Kidney glomerular epithelial cell (primary cell): ENCODE results near the gene MYH7.
"Not testable (repeated sequence)": the region's sequence is repeated elsewhere in the genome, so short reads cannot be mapped to it uniquely, and the experiment has no call there.

ENCODE experiments used
- DNase-seq: peaks from one replicate; lab custom pipeline; 2025; lab: John Stamatoyannopoulos, UW

Gene MYH7

DNA sequence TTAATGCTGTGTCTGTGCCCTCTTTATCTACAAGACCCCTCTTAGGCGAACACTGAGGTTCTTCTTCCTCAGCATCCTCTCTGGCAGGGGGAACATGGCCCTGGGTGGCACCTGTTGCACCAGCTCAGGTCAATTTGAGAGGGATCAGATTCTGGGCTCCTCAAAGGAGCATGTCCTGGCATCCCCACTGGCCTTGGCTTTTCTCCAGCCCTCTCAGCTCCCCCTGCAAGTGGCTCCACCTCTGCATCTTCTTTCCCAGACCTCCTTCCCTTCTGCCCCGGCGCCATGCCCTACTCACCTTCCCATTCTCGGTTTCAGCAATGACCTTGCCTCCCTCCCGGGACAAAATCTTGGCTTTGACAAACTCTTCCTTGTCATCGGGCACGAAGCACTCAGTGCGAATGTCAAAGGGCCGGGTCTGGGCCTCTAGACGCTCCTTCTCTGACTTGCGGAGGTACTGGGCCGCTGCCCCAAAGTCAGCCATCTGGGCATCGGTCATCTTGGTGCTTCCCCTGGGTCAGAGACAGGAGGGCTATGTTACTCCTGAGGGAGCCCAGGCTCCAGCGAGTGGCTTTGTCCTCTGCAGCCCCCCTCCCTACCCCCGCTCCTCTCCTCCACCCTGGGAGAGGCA lies 28.6 kb downstream of the MYH7 start:
- no peak for DNase-seq

DNA sequence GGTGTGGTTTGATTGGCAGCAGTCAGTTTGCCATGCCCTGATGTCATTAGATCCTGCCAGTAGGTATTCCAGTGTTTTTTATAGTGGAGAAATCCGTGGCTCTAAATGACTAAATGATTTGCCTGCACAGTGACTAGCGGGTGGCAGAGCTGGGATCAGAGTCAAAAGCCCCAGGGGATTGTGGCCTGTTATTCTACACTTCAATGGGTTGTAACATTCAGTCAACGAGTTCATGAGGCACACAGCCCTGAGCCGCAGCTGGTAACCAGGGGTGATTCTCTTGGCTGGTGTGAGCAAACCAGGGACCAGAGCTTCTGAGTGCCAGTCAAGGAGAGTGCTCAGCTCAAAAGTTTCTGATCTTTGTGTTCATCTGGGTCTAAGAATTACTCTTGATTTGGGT lies 29.2 kb downstream of the MYH7 start:
- DNase-seq, result no peak

DNA sequence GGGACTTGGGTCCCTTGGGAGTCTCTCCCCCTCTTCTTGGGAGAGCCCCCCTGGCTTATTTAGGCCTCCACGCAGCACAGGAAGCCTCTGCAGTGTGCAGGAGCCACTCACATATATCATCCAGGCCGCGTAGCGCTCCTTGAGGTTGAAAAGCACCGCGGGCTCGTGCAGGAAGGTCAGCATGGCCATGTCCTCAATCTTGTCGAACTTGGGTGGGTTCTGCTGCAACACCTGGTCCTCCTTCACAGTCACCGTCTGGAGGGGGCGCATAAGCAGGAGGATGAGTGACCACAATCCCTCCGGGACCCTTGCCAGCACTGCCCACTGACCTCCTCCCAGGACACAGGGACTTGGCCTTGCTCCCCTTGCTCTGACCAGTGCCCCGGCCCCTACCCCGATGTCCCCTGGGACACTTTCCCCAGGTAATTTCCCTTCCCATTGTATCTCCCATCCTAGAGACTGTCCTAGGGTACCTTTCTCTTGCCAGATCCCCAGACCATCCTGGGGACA lies 29.9 kb downstream of the MYH7 start:
- DNase-seq, result no peak

DNA sequence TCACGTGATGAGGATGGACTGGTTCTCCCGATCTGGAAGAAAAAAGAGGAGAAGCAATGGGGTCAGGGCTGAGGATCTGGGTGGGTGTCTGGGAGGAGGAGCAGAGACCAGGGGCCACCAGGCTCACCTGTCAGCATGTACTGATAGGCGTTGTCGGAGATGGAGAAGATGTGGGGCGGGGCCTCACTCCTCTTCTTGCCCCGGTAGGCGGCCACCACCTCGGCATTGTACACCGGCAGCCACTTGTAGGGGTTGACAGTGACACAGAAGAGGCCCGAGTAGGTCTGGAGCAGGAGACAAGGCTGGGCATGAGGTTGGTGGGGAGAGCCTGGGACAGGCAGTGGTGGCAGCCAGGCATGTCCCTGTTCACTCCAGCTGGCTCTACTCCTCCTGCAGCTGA lies 30.4 kb downstream of the MYH7 start:
- no peak for DNase-seq

DNA sequence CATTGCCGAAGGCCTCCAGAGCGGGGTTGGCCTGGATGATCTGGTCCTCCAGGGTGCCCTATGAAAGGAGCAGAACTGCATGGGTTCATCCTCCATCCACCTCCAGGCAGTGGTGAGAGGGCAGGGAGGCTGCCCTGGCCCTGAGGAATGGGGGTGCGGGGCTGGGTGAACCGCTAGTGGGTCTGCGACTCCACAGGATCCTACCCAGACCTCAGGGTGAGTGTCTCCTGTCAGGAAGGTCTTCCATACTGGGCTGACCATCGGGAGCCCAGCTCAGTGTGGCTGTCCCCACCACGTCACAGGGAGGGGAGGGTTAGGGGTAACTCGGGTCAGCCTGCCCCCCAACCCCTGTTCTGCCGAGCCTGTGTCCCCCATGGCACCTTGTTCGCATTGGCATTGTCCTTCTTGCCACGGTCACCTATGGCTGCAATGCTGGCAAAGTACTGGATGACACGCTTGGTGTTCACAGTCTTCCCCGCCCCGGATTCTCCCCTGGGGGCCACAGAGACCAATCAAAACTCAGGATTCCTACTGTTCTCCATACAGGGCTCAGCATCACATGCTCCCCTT lies 31.0 kb downstream of the MYH7 start:
- no peak for DNase-seq

DNA sequence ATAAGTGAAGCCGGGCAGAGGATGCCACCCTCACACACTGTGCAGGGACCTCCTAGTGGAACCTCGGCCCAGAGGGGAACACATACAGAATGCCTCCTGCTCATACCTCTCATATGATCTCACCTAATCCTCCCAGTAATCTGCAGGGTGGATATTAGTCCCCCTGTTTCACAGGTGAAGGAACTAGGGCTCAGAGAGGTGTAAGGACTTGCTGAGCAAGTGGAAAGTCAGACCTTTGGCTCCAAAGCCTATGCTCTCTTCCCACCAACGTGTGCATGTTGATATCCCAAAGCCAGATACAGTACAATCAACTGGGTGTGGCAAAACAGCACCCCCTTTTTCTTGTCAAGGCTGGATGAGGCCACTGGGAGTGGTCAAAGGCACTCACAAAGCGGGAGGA lies 31.6 kb downstream of the MYH7 start:
- DNase-seq, result no peak

DNA sequence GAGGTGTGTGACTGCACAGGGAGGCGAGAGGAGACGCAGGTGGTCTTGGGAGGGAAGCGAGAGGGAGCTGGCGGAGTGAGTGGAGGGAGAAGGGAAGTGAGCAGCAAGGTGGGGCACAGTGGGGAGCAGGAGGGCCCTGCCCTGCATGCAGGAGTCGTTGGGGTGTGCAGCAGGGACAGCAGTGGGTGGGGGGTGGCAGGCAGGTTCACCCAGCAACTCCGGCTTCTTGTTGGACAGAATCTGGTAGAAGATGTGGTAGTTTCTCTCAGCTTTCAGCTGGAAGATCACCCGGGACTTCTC lies 32.4 kb downstream of the MYH7 start:
- DNase-seq, result no peak

DNA sequence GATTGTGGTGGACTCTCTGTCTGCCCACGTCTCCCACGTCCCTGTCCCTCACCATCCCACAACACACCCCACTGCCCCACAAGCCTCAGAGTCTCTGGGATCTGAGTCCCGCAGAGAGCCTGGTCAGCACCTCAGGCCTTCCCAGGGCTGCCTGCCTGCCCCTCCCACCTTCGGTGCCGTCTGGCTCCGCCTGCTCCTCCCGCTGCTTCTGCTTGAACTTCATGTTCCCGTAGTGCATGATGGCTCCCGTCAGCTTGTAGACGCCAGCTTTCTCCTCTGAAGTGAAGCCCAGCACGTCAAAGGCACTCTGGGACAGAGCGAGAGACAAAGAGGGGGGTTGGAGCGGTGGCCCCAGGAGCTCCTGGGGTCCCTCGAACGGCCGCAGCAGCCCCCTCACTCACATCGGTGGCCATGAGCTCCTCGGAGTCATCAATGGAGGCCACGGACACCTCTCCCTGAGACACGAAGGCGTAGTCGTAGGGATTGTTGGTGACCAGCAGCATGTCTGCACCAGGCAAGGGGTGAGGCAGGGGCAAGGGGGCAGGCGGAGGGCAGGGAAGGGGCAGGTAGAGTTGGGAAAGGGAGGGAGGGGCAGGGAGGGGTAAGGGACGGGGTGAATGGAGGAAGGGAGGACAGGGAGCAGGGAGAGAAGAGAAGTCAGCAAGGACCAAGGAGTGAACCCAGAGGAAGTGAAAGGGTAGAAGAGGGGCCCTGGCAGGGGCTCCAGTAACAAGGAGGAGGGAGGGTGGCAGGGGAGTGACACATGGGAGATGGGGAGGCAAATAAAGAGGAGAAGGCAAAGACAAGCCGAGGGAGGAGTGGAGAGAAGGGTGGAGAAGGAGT lies 32.9 kb downstream of the MYH7 start:
- DNase-seq, result no peak

DNA sequence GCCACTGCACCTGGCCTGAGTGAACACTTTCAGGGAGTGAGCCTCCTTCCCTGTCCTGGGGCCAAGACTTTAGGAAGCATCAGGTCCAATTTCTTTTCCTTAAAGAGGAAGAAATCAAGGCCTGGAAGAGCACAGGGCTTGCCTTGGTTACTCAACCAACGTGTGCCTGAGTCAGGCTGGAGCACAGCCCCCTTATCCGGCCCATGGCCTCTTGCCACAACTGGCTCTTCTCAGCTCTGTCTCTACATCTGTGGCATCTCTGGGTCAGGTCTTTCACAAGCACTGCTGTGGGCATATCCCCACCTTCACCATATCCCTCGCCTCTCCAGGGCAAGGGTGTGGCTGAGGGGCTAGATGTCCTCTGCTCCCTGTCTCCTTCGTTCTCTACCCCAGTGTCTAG lies 34.2 kb downstream of the MYH7 start:
- DNase-seq, result no peak

DNA sequence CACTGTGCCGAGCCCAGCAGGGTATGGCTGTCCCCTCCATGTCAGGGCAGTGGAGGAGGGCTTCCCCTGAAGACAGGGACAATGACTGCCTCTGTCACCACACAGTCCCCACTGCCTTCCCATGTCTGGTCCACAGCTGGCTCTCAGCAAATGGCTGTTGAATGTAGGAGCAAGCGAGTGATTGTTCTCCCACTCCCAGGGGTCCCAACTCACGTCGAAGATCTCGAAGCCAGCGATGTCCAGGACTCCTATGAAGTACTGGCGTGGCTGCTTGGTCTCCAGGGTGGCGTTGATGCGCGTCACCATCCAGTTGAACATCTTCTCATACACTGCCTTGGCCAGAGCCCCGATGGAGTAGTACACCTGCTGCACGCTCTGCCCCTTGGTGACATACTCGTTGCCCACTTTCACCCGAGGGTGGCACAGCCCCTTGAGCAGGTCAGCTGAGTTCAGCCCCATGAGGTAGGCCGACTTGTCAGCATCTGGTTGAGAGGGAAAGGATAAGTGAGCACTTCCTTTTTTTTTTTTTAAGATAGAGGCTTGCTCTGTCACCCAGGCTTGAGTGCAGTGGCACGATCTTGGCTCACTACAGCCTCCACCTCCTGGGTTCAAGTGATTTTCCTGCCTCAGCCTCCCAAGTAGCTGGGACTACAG lies 34.8 kb downstream of the MYH7 start:
- DNase-seq, result not testable (repeated sequence)

DNA sequence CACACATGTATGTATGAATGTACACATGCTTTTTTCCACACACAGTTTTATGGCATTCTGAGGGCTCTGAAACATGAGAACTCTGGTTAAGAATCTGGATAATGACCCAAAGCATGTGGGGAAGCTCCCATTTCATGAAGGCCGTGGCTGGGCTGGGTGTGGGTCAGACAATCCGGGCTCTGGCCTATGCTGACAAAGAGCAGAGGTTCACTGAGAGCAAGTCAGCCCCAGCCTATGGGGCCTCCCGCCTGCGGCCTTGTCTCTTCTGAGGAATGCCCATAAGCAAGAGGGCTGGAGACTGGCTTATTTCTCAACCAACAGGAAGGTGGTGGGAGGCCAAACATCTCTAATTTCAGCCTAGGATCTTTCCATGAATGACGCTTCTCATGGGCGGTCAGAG lies 35.9 kb downstream of the MYH7 start:
- DNase-seq, result no peak

DNA sequence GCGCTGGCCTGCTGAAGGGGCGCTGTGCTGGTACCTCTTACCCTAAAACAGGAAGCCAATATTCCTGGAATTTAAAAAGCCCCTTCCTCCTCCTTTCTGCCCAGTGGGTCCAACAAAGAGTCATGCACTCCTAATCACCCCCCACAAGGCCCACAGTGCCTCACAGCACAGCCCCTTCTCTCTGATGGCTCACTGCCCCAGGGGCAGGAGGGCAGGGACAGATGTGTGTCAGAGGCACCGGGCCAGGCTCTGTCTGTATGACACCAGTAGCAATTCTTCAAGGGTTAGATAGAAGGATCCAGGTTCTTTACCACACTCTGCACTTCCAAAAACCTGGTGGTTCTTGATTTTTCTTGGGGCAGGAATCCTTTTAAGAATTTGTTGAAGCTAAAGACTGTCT lies 36.3 kb downstream of the MYH7 start:
- no peak for DNase-seq

DNA sequence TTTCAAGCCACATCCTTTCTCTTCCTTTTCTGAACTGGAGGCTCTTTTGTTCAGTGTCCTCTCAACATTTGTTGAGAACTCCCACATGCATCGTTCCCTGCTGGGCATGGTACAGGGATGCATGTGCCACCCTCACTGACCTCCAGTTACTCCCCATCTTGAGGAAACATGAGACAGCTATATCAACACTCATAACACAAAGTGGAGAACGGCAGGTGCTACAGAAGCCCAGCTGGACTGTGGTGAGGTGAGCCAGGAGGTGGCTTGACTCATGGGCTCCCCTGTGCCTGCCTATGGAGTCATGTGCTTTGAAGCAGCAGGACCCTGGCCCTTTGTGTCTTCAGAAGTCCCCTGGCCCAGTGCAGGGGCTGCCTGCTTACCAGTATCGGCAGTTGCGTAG lies 37.1 kb downstream of the MYH7 start:
- DNase-seq, result no peak

DNA sequence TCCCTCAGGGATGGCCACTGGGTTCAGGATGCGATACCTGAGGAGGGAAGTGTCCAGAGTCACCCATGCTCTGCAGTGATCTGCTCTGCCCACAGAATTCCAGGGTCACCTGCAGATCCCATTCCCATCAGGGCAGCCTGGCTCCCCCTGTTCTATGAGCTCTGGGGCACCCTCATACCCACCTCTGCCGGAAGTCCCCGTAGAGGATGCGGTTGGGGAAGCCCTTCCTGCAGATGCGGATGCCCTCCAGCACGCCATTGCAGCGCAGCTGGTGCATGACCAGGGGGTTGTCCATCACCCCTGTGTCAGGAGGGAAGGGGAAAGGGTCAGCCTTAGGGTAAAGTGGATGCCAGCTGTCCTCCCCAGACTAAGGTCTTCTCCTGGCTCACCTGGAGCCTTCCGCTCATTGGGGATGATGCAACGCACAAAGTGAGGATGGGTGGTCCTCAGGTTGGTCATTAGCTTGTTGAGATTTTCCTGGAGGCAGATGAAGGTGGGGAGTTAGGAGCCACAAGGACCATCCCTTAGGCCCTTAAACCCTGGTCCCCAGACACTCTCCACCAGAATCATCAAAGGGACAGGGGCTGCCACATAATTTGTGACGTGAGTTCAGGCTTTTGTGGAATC lies 38.6 kb downstream of the MYH7 start:
- no peak for DNase-seq

DNA sequence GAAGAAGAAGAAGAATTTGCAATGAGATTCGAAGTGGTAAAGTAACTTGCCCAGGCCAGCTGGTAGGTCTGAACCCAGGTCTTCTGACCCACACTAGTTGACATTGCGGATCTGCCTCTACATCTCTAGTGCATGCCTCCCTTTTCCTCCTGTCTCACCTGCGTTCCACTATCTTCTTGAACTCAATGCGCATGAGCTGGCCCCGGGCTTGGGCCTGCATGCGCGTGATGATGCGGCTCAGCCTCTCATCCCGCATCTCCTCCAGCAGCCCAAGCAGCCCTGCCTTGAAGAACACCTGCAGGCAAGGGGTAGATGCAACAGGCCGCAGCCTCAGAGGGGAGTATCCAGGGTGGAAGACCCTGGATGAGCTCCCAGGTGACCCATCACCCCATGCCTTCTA lies 39.3 kb downstream of the MYH7 start:
- DNase-seq, result no peak

DNA sequence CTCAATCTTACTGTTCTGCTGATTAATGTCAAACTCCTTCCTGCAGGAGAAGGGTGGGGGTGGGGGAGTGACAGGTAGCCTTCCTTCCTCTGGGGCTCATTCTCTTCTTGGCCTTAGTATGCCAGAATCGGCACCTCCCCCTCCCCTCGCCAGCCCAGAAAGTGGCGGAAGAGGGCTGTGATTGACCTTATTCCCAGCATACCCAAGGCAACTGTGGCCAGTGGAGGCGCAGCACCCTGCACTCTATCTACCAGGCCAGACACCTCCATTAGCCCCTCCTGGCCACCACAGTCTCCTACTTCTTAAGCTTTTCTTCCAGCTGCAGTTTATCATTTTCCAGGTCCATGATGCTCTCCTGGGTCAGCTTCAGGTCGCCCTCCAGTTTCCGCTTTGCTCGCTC lies 42.8 kb downstream of the MYH7 start:
- no peak for DNase-seq

DNA sequence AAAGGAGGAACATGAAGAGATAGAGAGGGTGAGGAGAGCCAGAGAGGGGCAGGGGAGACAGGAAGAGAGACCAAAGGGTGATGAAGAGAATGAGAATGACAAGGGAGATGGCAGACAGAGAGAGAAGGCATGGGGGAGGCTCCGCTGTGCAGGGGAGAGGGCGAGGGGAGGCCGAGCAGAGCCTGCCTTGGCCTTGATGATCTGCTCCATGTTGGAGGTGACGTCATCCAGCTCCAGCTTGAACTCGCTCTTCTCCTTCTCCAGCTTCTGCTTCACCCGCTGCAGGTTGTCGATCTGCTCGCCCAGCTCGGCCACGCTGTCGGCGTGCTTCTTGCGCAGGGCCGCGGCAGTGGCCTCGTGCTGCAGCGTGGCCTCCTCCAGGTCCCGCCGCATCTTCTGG lies 45.6 kb downstream of the MYH7 start:
- not testable (repeated sequence) for DNase-seq

DNA sequence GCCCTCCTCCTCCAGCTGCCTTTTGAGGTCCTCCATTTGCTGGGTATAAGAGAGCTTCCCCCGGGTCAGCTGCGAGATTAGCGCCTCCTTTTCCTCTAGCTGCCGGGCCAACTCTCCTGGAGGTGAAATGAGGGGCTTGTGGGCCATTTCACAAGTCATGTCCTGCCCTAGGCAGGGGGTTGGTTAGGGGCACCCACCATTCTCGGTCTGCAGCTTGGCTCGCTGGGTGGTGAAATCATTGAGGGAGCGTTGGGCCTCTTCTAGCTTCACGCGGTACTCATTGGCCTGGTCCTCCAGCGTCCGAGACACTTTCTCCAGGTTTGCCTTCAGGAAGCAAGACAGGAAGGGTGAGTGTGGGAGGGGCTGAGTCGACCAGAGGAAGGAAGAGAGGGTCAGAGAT lies 46.1 kb downstream of the MYH7 start:
- no peak for DNase-seq

DNA sequence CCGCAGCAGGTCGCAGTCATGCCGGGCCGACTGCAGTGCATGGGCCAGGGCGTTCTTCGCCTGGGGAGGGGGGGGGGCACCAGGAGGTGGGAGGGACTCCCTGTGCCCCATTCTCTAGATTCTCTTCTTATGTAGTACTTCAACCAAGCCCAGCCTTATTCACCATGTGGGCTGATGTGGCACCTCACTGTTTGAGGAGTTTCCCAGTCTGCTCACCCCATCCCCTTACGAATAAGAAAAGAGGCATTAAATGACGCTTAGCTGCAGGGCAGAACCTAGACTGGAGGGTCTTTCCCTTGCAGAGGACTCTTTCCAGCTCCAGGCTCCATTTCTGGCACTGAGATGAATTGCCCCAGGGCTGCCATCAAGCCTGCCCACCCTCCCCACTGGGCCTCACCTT lies 46.5 kb downstream of the MYH7 start:
- DNase-seq, result no peak

DNA sequence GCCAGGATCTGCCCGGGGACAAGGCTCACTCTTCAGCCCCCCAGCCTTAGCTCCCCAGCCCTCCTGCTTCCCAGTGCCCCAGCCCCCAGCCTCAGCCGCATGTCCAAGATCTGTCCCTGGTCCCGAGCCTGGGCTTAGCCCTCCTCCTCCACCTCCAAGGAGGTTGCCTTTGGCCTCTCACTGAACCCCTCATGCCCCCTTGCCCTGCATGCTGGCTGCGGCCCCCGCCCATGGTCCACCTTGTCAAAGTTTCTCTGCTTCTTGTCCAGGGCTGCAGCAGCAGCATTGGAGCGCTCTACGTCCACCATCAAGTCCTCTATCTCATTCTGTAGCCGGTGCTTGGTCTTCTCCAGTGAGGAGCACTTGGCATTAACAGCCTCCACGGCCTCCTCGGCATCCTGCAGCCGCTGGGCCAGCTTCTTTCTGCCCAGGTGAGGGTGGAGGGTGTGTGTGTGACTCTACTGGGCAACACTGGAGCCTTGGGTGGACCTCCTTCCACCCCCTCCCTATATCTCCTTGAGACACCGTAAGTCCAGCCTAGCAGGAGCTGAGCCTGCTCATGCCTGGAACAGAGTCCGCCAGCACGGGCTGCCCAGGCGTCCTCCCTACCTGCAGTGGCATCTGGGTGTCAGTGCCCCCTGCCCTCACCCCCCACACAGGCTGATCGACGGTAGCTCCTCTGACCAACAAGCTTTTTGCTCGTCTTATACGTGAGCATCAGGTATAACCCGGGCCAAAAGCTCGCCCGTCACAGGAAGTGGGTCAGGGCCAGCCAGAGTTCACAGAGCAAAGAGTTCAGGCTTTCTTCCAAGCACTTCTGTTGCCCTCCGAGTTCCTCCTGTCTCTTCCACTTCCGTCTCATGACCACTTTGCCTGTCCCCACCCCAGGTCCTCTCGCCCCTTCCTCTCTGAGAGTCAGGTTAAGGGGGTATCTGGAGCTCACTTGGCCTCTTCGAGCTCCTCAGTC lies 47.3 kb downstream of the MYH7 start:
- no peak for DNase-seq

DNA sequence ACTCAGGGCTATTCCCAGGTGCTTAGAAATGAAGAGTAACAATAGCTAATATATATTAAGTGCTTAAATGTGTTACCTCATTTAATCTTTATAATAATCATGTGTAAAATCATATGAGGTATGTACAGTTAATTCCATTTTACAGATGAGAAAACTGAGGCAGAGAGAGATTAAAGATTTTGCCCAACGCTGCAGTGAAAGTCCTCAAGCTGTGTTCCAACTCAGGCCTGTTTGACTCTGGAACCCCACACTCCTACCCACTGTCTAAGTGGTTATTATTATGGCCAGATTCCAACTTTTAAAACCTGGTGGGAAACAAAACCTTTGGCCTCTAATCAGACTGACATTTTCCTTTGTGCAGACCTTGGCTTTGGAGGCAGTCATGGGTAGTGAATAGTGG lies 48.5 kb downstream of the MYH7 start:
- no peak for DNase-seq
